HepG2 (cell line): ENCODE measurements around the gene NT5DC4. TPM values are rescaled to one million over a fixed set of nuclear protein-coding genes. Genes with fewer than 3 reads are reported as not detected.

Experiments used
- ATAC-seq: fragments of 200-7000 bp; cut with Tn5 transposase; 3 replicates; pipeline ENCODE4 v1.9.1; 2020; ENCODE audit warnings: mild to moderate bottlenecking, moderate library complexity
- BruUV-seq: library from RNA; stranded (reverse); fragments of 400-500 nt; replicated peaks from 2 replicates; lab custom pipeline; 2021; lab: Mats Ljungman, UMichigan
- CTCF ChIA-PET: fragments of 300-600 bp; formaldehyde crosslinking; extraction: SDS; loops from one replicate; lab custom pipeline; 2021; ENCODE audit warnings: low total read pairs, inconsistent platforms, low intra/inter-chr PET ratio; lab: Yijun Ruan, JAX
- POLR2A ChIA-PET: fragments of 350-600 bp; sonication (Branson Sonifier 250); formaldehyde crosslinking; loops from one replicate; lab custom pipeline; 2020; ENCODE audit warnings: antibody characterized with exemption, inconsistent platforms; lab: Yijun Ruan, JAX
- DNase-seq: peaks from one replicate; pipeline ENCODE4 v3.0.0-alpha.2; 2015; ENCODE audit warnings: low spot score
- FAIRE-seq: peaks from 3 replicates; lab custom pipeline; 2011; peaks lifted over from hg19 to GRCh38; lab: Jason Lieb, UNC
- H2AFZ ChIP-seq: one replicate; pipeline ENCODE4 v1.6.1; 2011; ENCODE audit warnings: low read length, inconsistent platforms
- H3K27ac ChIP-seq: fragments of 300-600 bp; 3 replicates; pipeline ENCODE4 v1.8.0; 2011; ENCODE audit warnings: mixed run types, mild to moderate bottlenecking, mixed read lengths, low read length, inconsistent platforms; ENCODE audit not compliant: insufficient read depth; ENCODE audit errors: extremely low read length
- H3K27me3 ChIP-seq, 2 experiments: fragments of 200-600 bp in 1 of 2; 2 replicates in 1 of 2; 3 replicates in 1 of 2; pipeline versions ENCODE4 v1.6.0 to v1.8.0; 2011; ENCODE audit warnings: low read length in 2 of 2, mild to moderate bottlenecking in 2 of 2, moderate library complexity in 2 of 2, inconsistent platforms in 1 of 2; ENCODE audit not compliant: insufficient read depth in 2 of 2, control insufficient read depth in 1 of 2
- H3K36me3 ChIP-seq, 2 experiments: fragments of 200-600 bp in 1 of 2; replicated peaks in 1 of 2; 2 replicates in 1 of 2; 3 replicates in 1 of 2; pipeline versions ENCODE4 v1.5.1 to v1.8.0; 2011; ENCODE audit warnings: low read length in 2 of 2, inconsistent platforms in 1 of 2; ENCODE audit not compliant: insufficient read depth in 2 of 2, control insufficient read depth in 1 of 2
- H3K4me1 ChIP-seq: 2 replicates; pipeline ENCODE4 v1.5.1; 2012; ENCODE audit warnings: low read length, inconsistent platforms; ENCODE audit not compliant: insufficient read depth
- H3K4me2 ChIP-seq: 2 replicates; pipeline ENCODE4 v1.6.0; 2011; ENCODE audit warnings: low read depth, low read length, inconsistent platforms
- H3K4me3 ChIP-seq, 3 experiments: fragments of 200-600 bp in 1 of 3; sonication (generic), shearing (Covaris generic) in 1 of 3; replicated peaks in 1 of 3; 2 replicates each; pipeline ENCODE4 v1.5.1; 2011 to 2016; ENCODE audit warnings: low read length in 3 of 3, inconsistent platforms in 2 of 3, low read depth in 2 of 3, mild to moderate bottlenecking in 2 of 3, control low read depth in 1 of 3, mixed read lengths in 1 of 3; ENCODE audit not compliant: insufficient read depth in 1 of 3
- H3K79me2 ChIP-seq: one replicate; pipeline ENCODE4 v1.6.1; 2011; ENCODE audit warnings: low read length, inconsistent platforms; ENCODE audit not compliant: insufficient read depth
- H3K9ac ChIP-seq: 2 replicates; pipeline ENCODE4 v1.6.0; 2011; ENCODE audit warnings: mild to moderate bottlenecking, low read depth, low read length, inconsistent platforms; ENCODE audit not compliant: insufficient read depth
- H3K9me3 ChIP-seq: 2 replicates; pipeline ENCODE4 v1.5.1; 2012; ENCODE audit warnings: mild to moderate bottlenecking, low read length
- H4K20me1 ChIP-seq: 2 replicates; pipeline ENCODE4 v1.6.0; 2011; ENCODE audit warnings: inconsistent platforms, mild to moderate bottlenecking, low read length, moderate library complexity; ENCODE audit not compliant: insufficient read depth
- ATM ChIP-seq: fragments of 450-650 bp; IDR thresholded peaks from 2 replicates; pipeline ENCODE4 v1.7.1; 2017; ENCODE audit warnings: mild to moderate bottlenecking, borderline replicate concordance
- ERF ChIP-seq: IDR thresholded peaks from 2 replicates; pipeline ENCODE4 v1.6.1; 2018; ENCODE audit warnings: missing biosample characterization, missing genetic modification reagents
- ETV5 ChIP-seq: IDR thresholded peaks from 2 replicates; pipeline ENCODE4 v1.6.1; 2018; ENCODE audit warnings: missing biosample characterization, missing genetic modification reagents, inconsistent platforms, borderline replicate concordance
- MTA3 ChIP-seq: sonication (generic); formaldehyde crosslinking; IDR thresholded peaks from 2 replicates; pipeline ENCODE4 v1.4.0; 2020; ENCODE audit warnings: missing genetic modification reagents
- RFXANK ChIP-seq: IDR thresholded peaks from 2 replicates; pipeline ENCODE4 v1.6.1; 2016
- ZFP1 ChIP-seq: IDR thresholded peaks from 2 replicates; pipeline ENCODE4 v1.6.1; 2016
- ZFY ChIP-seq: sonication (generic); formaldehyde crosslinking; IDR thresholded peaks from 2 replicates; pipeline ENCODE4 v1.4.0; 2020; ENCODE audit warnings: missing genetic modification reagents
- ZNF251 ChIP-seq: sonication (generic); formaldehyde crosslinking; IDR thresholded peaks from 2 replicates; pipeline ENCODE4 v1.9.0; 2021; ENCODE audit warnings: mild to moderate bottlenecking, missing genetic modification reagents
- ZNF3 ChIP-seq: IDR thresholded peaks from 2 replicates; pipeline ENCODE4 v1.7.0; 2017; ENCODE audit warnings: inconsistent platforms
- ZNF317 ChIP-seq: sonication (generic); formaldehyde crosslinking; IDR thresholded peaks from 2 replicates; pipeline ENCODE4 v1.5.0; 2020; ENCODE audit warnings: mild to moderate bottlenecking, missing genetic modification reagents
- ZNF354B ChIP-seq: sonication (generic); formaldehyde crosslinking; IDR thresholded peaks from 2 replicates; pipeline ENCODE4 v1.8.0; 2022; ENCODE audit warnings: mild to moderate bottlenecking, missing genetic modification reagents
- ZNF839 ChIP-seq: sonication (generic); formaldehyde crosslinking; IDR thresholded peaks from 2 replicates; pipeline ENCODE4 v1.4.0; 2020; ENCODE audit warnings: missing genetic modification reagents, mild to moderate bottlenecking, borderline replicate concordance
- ZSCAN21 ChIP-seq: sonication (generic); formaldehyde crosslinking; IDR thresholded peaks from 2 replicates; pipeline ENCODE4 v1.8.0; 2022; ENCODE audit warnings: mild to moderate bottlenecking, missing genetic modification reagents, moderate library complexity, borderline replicate concordance
- WGBS: methylation state at CpG from one replicate; pipeline ENCODE4 v1.1.6; 2017; ENCODE audit warnings: low lambda C conversion rate; 5-methylcytosine and 5-hydroxymethylcytosine counted together
- in situ Hi-C: cut with HindIII; loops from 2 replicates; pipeline ENCODE4 v1.10.0; 2017; ENCODE audit warnings: low pct_unique_long_range_greater_than_20kb; ENCODE audit not compliant: extremely low pct_ligation_motif_present
- intact Hi-C: fragments of 100-400 bp; cut with micrococcal nuclease; formaldehyde crosslinking; loops from one replicate; pipeline ENCODE4 v1.10.0; 2022; ENCODE audit not compliant: unreplicated experiment
- polyA plus RNA-seq, 8 experiments: library from polyadenylated mRNA; depleted of rRNA in 3 of 8; stranded (reverse) in 7 of 8; unstranded in 1 of 8; fragments of >200 nt; fragmentation: Illumina TruSeq in 4 of 8; extraction: Trizol in 4 of 8; gene quantifications; 2 replicates each; pipeline versions ENCODE4 v1.2.1 to v1.2.3, GENCODE V29; 2011 to 2016; ENCODE audit warnings: low read depth in 4 of 8, missing spikeins in 1 of 8, mixed read lengths in 1 of 8; ENCODE audit not compliant: insufficient read depth in 1 of 8
- total RNA-seq, 5 experiments: library from RNA; depleted of rRNA; stranded (reverse); fragments of >200 nt; fragmentation: Illumina TruSeq; extraction: Trizol; gene quantifications; 2 replicates each; pipeline ENCODE4 v1.2.3, GENCODE V29; 2016; ENCODE audit warnings: low read depth in 1 of 5
- TF ChIP-seq, protein P1 (sequence below): fragments of 450-650 bp; IDR thresholded peaks from 2 replicates; pipeline ENCODE4 v1.6.1; 2017
- TF ChIP-seq, protein P2 (sequence below): sonication (generic); formaldehyde crosslinking; IDR thresholded peaks from 2 replicates; pipeline ENCODE4 v1.5.1; 2020; ENCODE audit warnings: mild to moderate bottlenecking, missing genetic modification reagents, borderline replicate concordance
- TF ChIP-seq, protein P3 (sequence below): sonication (generic); formaldehyde crosslinking; IDR thresholded peaks from 2 replicates; pipeline ENCODE4 v1.4.0; 2020; ENCODE audit warnings: mild to moderate bottlenecking, missing genetic modification reagents
- TF ChIP-seq, protein P4 (sequence below), 2 experiments: sonication (generic) in 1 of 2; formaldehyde crosslinking in 1 of 2; IDR thresholded peaks; 2 replicates each; pipeline versions ENCODE4 v1.5.1 to v1.6.1; 2011 to 2020; ENCODE audit warnings: borderline replicate concordance in 1 of 2, low read depth in 1 of 2, low read length in 1 of 2, mild to moderate bottlenecking in 1 of 2, missing genetic modification reagents in 1 of 2, moderate library complexity in 1 of 2
- TF ChIP-seq, protein P5 (sequence below): sonication (generic); formaldehyde crosslinking; IDR thresholded peaks from 2 replicates; pipeline ENCODE4 v1.4.0; 2020; ENCODE audit warnings: missing genetic modification reagents

NT5DC4 gene
- total and polyA plus RNA-seq, 2 of the 13 experiments (the other 11 are each of a cell fraction or from before 2014, with no cell fraction given) = 0.04 to 4.2 TPM

DNA sequence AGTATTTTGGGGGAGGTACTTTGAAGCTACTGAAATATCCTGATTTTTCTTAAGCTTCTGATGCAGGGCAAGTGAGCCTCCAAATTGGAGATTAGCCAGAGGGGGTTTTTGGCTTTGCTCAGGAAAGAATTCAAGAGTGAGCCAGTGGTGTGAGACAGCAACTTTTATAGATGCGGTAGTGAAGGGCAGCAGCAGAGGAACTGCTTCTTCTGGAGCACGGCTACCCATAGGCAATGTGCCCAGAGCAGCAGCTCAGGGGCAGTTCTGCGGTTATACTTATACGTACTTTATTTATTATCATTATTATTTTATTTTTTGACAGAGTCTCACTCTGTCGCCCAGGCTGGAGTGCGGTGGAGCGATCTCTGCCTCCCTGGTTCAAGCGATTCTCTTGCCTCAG, 19.8 kb upstream of the NT5DC4 start:
- 79% methylated on average over 8 of the region's 8 CpGs for WGBS
- Histone ChIP-seq H3K4me2 (no peak overlapping the region), H3K27ac (no peak overlapping the region), H3K4me1 (no peaks in the 10 kb centered on the region), H3K4me3 (no peak overlapping the region), H3K27me3 (peaks cover 0 to 4% of the 10 kb centered on the region in 2 experiments; a peak in 1 of 5 replicates), H3K36me3 (no peaks in the 10 kb centered on the region), H3K79me2 (no peaks in the 10 kb centered on the region), H3K9me3 (no peaks in the 10 kb centered on the region), H3K9ac (no peak overlapping the region), H2AFZ (no peak overlapping the region), H4K20me1 (no peaks in the 10 kb centered on the region)
- TF ChIP-seq ETV5 (no peak), ZNF354B (no peak), ERF (CRISPR knock-in tag) (no peak), ZNF251 (CRISPR knock-in tag) (no peak), RFXANK (no peak), ZNF839 (no peak), MTA3 (no peak), ZFP1 (CRISPR knock-in tag) (no peak), ATM (no peak), ZFY (CRISPR knock-in tag) (no peak), ZSCAN21 (CRISPR knock-in tag) (no peak), ZNF317 (CRISPR knock-in tag) (no peak), ZNF3 (CRISPR knock-in tag) (no peak)
- TF ChIP-seq, protein P1, sequence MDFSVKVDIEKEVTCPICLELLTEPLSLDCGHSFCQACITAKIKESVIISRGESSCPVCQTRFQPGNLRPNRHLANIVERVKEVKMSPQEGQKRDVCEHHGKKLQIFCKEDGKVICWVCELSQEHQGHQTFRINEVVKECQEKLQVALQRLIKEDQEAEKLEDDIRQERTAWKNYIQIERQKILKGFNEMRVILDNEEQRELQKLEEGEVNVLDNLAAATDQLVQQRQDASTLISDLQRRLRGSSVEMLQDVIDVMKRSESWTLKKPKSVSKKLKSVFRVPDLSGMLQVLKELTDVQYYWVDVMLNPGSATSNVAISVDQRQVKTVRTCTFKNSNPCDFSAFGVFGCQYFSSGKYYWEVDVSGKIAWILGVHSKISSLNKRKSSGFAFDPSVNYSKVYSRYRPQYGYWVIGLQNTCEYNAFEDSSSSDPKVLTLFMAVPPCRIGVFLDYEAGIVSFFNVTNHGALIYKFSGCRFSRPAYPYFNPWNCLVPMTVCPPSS = no peak
- TF ChIP-seq, protein P2, sequence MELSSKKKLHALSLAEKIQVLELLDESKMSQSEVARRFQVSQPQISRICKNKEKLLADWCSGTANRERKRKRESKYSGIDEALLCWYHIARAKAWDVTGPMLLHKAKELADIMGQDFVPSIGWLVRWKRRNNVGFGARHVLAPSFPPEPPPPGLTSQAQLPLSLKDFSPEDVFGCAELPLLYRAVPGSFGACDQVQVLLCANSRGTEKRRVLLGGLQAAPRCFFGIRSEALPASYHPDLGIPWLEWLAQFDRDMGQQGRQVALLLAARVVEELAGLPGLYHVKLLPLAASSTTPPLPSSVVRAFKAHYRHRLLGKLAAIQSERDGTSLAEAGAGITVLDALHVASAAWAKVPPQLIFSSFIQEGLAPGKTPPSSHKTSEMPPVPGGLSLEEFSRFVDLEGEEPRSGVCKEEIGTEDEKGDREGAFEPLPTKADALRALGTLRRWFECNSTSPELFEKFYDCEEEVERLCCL (CRISPR knock-in tag) = no peak
- TF ChIP-seq, protein P3, sequence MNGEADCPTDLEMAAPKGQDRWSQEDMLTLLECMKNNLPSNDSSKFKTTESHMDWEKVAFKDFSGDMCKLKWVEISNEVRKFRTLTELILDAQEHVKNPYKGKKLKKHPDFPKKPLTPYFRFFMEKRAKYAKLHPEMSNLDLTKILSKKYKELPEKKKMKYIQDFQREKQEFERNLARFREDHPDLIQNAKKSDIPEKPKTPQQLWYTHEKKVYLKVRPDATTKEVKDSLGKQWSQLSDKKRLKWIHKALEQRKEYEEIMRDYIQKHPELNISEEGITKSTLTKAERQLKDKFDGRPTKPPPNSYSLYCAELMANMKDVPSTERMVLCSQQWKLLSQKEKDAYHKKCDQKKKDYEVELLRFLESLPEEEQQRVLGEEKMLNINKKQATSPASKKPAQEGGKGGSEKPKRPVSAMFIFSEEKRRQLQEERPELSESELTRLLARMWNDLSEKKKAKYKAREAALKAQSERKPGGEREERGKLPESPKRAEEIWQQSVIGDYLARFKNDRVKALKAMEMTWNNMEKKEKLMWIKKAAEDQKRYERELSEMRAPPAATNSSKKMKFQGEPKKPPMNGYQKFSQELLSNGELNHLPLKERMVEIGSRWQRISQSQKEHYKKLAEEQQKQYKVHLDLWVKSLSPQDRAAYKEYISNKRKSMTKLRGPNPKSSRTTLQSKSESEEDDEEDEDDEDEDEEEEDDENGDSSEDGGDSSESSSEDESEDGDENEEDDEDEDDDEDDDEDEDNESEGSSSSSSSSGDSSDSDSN (CRISPR knock-in tag) = no peak
- TF ChIP-seq, protein P4, sequence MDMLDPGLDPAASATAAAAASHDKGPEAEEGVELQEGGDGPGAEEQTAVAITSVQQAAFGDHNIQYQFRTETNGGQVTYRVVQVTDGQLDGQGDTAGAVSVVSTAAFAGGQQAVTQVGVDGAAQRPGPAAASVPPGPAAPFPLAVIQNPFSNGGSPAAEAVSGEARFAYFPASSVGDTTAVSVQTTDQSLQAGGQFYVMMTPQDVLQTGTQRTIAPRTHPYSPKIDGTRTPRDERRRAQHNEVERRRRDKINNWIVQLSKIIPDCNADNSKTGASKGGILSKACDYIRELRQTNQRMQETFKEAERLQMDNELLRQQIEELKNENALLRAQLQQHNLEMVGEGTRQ (IDR thresholded peaks at IDR 0.05; ENCODE audit: low read depth, low read length) = no peak
- TF ChIP-seq, protein P4 (CRISPR knock-in tag; IDR thresholded peaks at IDR 0.05; ENCODE audit: borderline replicate concordance) = no peak
- TF ChIP-seq, protein P5, sequence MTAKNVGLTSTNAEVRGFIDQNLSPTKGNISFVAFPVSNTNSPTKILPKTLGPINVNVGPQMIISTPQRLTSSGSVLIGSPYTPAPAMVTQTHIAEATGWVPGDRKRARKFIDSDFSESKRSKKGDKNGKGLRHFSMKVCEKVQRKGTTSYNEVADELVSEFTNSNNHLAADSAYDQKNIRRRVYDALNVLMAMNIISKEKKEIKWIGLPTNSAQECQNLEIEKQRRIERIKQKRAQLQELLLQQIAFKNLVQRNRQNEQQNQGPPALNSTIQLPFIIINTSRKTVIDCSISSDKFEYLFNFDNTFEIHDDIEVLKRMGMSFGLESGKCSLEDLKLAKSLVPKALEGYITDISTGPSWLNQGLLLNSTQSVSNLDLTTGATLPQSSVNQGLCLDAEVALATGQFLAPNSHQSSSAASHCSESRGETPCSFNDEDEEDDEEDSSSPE (CRISPR knock-in tag) = no peak
- no peak for DNase-seq
- FAIRE-seq = no peak
- BruUV-seq = no TSS peak
- ChIA-PET CTCF (no interaction called here), POLR2A (no interaction called here)
- ATAC-seq = no peak
- intact Hi-C loops (no loop called here), in situ Hi-C loops (no loop called here)
